HL-60 (cell line): ENCODE measurements around the gene C1QC.

Experiments
- GABPA ChIP-seq: IDR thresholded peaks from 2 replicates; pipeline ENCODE4 v1.6.1; 2012; ENCODE audit warnings: low read depth
- POLR2AphosphoS5 ChIP-seq: IDR thresholded peaks from 2 replicates; pipeline ENCODE4 v1.6.1; 2012; ENCODE audit warnings: low read depth
- SPI1 ChIP-seq: IDR thresholded peaks from 2 replicates; pipeline ENCODE4 v1.6.1; 2012; ENCODE audit warnings: low read depth, mild to moderate bottlenecking, borderline replicate concordance
- TF ChIP-seq, protein P1 (sequence below): IDR thresholded peaks from one replicate; pipeline ENCODE4 v1.5.1; 2011; ENCODE audit warnings: low read length, control low read depth, inconsistent platforms; ENCODE audit not compliant: insufficient read depth
- TF ChIP-seq, protein P2 (sequence below): IDR thresholded peaks from 2 replicates; pipeline ENCODE4 v1.6.1; 2012; ENCODE audit warnings: low read depth; ENCODE audit not compliant: insufficient replicate concordance

DNA sequence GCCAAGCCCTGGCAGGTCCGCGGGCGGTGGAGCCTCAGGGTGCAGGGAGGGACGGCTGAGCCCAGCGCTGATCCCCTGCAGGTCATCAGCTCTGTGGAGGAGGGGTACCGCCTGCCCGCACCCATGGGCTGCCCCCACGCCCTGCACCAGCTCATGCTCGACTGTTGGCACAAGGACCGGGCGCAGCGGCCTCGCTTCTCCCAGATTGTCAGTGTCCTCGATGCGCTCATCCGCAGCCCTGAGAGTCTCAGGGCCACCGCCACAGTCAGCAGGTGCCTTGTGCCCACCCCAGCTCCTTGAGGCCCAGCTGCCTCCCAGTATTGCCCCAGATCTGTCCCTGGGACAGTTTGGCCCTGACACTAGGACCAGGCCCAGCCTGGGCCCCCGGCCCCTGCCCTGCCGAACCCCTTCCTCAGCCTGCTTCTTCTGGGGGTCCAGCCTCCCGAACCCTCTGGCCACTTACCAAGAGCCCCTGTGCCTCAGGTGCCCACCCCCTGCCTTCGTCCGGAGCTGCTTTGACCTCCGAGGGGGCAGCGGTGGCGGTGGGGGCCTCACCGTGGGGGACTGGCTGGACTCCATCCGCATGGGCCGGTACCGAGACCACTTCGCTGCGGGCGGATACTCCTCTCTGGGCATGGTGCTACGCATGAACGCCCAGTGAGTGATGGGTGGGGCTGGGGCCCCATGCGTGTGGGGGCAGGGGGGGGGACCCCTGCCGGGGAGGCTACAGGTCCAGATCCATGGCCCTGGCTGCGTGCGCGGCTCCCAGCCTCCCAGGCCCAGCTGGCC, 42.4 kb upstream of the C1QC start:
- TF ChIP-seq, protein P1, sequence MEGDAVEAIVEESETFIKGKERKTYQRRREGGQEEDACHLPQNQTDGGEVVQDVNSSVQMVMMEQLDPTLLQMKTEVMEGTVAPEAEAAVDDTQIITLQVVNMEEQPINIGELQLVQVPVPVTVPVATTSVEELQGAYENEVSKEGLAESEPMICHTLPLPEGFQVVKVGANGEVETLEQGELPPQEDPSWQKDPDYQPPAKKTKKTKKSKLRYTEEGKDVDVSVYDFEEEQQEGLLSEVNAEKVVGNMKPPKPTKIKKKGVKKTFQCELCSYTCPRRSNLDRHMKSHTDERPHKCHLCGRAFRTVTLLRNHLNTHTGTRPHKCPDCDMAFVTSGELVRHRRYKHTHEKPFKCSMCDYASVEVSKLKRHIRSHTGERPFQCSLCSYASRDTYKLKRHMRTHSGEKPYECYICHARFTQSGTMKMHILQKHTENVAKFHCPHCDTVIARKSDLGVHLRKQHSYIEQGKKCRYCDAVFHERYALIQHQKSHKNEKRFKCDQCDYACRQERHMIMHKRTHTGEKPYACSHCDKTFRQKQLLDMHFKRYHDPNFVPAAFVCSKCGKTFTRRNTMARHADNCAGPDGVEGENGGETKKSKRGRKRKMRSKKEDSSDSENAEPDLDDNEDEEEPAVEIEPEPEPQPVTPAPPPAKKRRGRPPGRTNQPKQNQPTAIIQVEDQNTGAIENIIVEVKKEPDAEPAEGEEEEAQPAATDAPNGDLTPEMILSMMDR: no peak
- no peak for TF ChIP-seq POLR2AphosphoS5
- TF ChIP-seq, protein P2, sequence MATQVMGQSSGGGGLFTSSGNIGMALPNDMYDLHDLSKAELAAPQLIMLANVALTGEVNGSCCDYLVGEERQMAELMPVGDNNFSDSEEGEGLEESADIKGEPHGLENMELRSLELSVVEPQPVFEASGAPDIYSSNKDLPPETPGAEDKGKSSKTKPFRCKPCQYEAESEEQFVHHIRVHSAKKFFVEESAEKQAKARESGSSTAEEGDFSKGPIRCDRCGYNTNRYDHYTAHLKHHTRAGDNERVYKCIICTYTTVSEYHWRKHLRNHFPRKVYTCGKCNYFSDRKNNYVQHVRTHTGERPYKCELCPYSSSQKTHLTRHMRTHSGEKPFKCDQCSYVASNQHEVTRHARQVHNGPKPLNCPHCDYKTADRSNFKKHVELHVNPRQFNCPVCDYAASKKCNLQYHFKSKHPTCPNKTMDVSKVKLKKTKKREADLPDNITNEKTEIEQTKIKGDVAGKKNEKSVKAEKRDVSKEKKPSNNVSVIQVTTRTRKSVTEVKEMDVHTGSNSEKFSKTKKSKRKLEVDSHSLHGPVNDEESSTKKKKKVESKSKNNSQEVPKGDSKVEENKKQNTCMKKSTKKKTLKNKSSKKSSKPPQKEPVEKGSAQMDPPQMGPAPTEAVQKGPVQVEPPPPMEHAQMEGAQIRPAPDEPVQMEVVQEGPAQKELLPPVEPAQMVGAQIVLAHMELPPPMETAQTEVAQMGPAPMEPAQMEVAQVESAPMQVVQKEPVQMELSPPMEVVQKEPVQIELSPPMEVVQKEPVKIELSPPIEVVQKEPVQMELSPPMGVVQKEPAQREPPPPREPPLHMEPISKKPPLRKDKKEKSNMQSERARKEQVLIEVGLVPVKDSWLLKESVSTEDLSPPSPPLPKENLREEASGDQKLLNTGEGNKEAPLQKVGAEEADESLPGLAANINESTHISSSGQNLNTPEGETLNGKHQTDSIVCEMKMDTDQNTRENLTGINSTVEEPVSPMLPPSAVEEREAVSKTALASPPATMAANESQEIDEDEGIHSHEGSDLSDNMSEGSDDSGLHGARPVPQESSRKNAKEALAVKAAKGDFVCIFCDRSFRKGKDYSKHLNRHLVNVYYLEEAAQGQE: no peak
- no peak for TF ChIP-seq GABPA
- TF ChIP-seq SPI1: no peak
